Gastrocnemius medialis (tissue), 4 donors: Measurements from ENCODE around the gene HNRNPR. TPM values are rescaled to one million over a fixed set of nuclear protein-coding genes. Genes with fewer than 3 reads are reported as not detected.
A peak's percentile ranks its signal among the peaks of the same experiment; 100 is the strongest.
"Not testable (repeated sequence)": the region's sequence is repeated elsewhere in the genome, so short reads cannot be mapped to it uniquely, and the experiment has no call there.

Experiments used
- ATAC-seq, 2 donors: fragments of 150-250 bp; one replicate each; pipeline ENCODE4 v1.9.1; 2016
- DNase-seq, 2 donors: peaks; one replicate each; pipeline ENCODE4 v3.0.0-alpha.2; 2019
- H3K27ac ChIP-seq, 4 donors: fragments of 200-600 bp; sonication (generic); 1 replicate in 1 of 4; 2 replicates in 3 of 4; pipeline ENCODE4 v1.5.1; 2016 to 2018; ENCODE audit warnings: mild to moderate bottlenecking in 2 of 4, moderate library complexity in 1 of 4
- H3K27me3 ChIP-seq, 3 donors: fragments of 200-600 bp; sonication (generic) in 2 of 3; 1 replicate in 1 of 3; 2 replicates in 2 of 3; pipeline versions ENCODE4 v1.5.1 to v1.6.0; 2016 to 2019; ENCODE audit warnings: mild to moderate bottlenecking in 1 of 3, moderate library complexity in 1 of 3
- H3K36me3 ChIP-seq, 2 donors: fragments of 200-600 bp; sonication (generic) in 1 of 2; one replicate each; pipeline ENCODE4 v1.5.1; 2017 to 2018
- H3K4me1 ChIP-seq, 2 donors: fragments of 200-600 bp; sonication (generic) in 1 of 2; one replicate each; pipeline ENCODE4 v1.5.1; 2016 to 2017; ENCODE audit warnings: mild to moderate bottlenecking in 2 of 2
- H3K4me3 ChIP-seq, 4 donors: fragments of 200-600 bp; sonication (generic) in 3 of 4; 1 replicate in 1 of 4; 2 replicates in 3 of 4; pipeline ENCODE4 v1.5.1; 2016 to 2019; ENCODE audit warnings: mild to moderate bottlenecking in 2 of 4
- H3K9me3 ChIP-seq, 3 donors: fragments of 200-600 bp; sonication (generic) in 2 of 3; 1 replicate in 1 of 3; 2 replicates in 2 of 3; pipeline ENCODE4 v1.5.1; 2016 to 2019
- CTCF ChIP-seq, 5 experiments: fragments of 450-650 bp in 3 of 5; fragments of 200-600 bp in 2 of 5; sonication (generic) in 2 of 5; IDR thresholded peaks in 4 of 5; conservative IDR thresholded peaks in 1 of 5; 1 replicate in 4 of 5; 2 replicates in 1 of 5; pipeline ENCODE4 v1.5.1; 2016 to 2019; ENCODE audit warnings: antibody characterized with exemption in 5 of 5, mild to moderate bottlenecking in 3 of 5, moderate library complexity in 3 of 5
- POLR2A ChIP-seq, 2 donors: fragments of 450-650 bp; IDR thresholded peaks; one replicate each; pipeline ENCODE4 v1.6.1; 2017; ENCODE audit warnings: antibody characterized with exemption in 2 of 2, mild to moderate bottlenecking in 2 of 2, moderate library complexity in 2 of 2
- in situ Hi-C, 4 donors: fragments of 200-750 bp; cut with MboI; loops; one replicate each; pipeline versions ENCODE4 v1.15.0 to v1.8.0; 2017; ENCODE audit warnings: low sequenced_read_pairs in 4 of 4
- intact Hi-C: fragments of 100-400 bp; cut with DNase I; formaldehyde crosslinking; loops from one replicate; pipeline ENCODE4 v1.15.1; 2023; ENCODE audit warnings: low total_unique reads
- total RNA-seq, 4 donors: library from RNA; depleted of rRNA; stranded (reverse); fragments of >200 nt; gene quantifications; one replicate each; pipeline versions ENCODE4 v1.1.0 to v1.2.3, GENCODE V29; 2016

HNRNPR gene
- total RNA-seq, 4 donors from 2014 or later, result 36.5 to 56.3 (median 44.5) TPM

- TF ChIP-seq CTCF (IDR thresholded peaks at IDR 0.05 in 4 of 5, conservative IDR thresholded peaks at IDR 0.05 in 1 of 5), result no peak
- no peak for TF ChIP-seq POLR2A (IDR thresholded peaks at IDR 0.05)
- in situ Hi-C loops (no loop called here), intact Hi-C loops (no loop called here)
- ATAC-seq, result no peak
- DNase-seq, result no peak
- no peaks in the 10 kb centered on the region for H3K9me3 ChIP-seq
- no peak overlapping the region for H3K4me3 ChIP-seq
- H3K27ac ChIP-seq, result peak overlapping the region in 2 of 4 donors; percentile 22 to 50
- H3K27me3 ChIP-seq, result no peaks in the 10 kb centered on the region
- peaks cover 0 to 25% of the 10 kb centered on the region in 2 donors for H3K36me3 ChIP-seq
- peaks cover 8 to 19% of the 10 kb centered on the region in 2 donors for H3K4me1 ChIP-seq
Observed at GRCh38 chr1:23381233-23381885, 37.3 kb upstream of the HNRNPR start.

- Histone ChIP-seq H3K27ac (peak overlapping the region in 2 of 4 donors; percentile 22 to 50), H3K4me1 (peaks cover 8 to 19% of the 10 kb centered on the region in 2 donors)
- TF ChIP-seq CTCF (IDR thresholded peaks at IDR 0.05 in 4 of 5, conservative IDR thresholded peaks at IDR 0.05 in 1 of 5), result no peak
- no peak for TF ChIP-seq POLR2A (IDR thresholded peaks at IDR 0.05)
Observed at GRCh38 chr1:23380719-23381118, 36.6 kb upstream of the HNRNPR start.

GRCh38 chr1:23380236-23380635 lies 36.2 kb upstream of the HNRNPR start:
- ATAC-seq, intact Hi-C loops, DNase-seq, H3K9me3 ChIP-seq, H3K27me3 ChIP-seq, H3K4me3 ChIP-seq, in situ Hi-C loops: not testable (repeated sequence)
- H3K36me3 ChIP-seq, result peaks cover 0 to 25% of the 10 kb centered on the region in 2 donors
- H3K27ac ChIP-seq, result peak overlapping the region in 2 of 4 donors; percentile 22 to 50
- H3K4me1 ChIP-seq, result peaks cover 8 to 19% of the 10 kb centered on the region in 2 donors

More at GRCh38 chr1:23380719-23381118, 36.6 kb upstream of the HNRNPR start:
- DNase-seq (no peak), ATAC-seq (no peak)
- H3K36me3 ChIP-seq, result peaks cover 0 to 25% of the 10 kb centered on the region in 2 donors
- no peaks in the 10 kb centered on the region for H3K9me3 ChIP-seq
- in situ Hi-C loops (no loop called here), intact Hi-C loops (no loop called here)
- H3K4me3 ChIP-seq, result no peak overlapping the region
- H3K27me3 ChIP-seq, result no peaks in the 10 kb centered on the region

GRCh38 chr1:23376890-23377811 lies 33.1 kb upstream of the HNRNPR start:
- ATAC-seq, result peak; percentile 37 to 41
- in situ Hi-C loops (no loop called here), intact Hi-C loops (no loop called here)
- TF ChIP-seq POLR2A (IDR thresholded peaks at IDR 0.05) (no peak), CTCF (IDR thresholded peaks at IDR 0.05 in 4 of 5, conservative IDR thresholded peaks at IDR 0.05 in 1 of 5) (no peak)
- H3K27me3 ChIP-seq, result no peaks in the 10 kb centered on the region
- no peak overlapping the region for H3K4me3 ChIP-seq
- DNase-seq, result peak in 1 of 2 donors; percentile 51
- H3K4me1 ChIP-seq, result peaks cover 13 to 16% of the 10 kb centered on the region in 2 donors
- H3K27ac ChIP-seq, result peak overlapping the region; percentile 37 to 76 (median 56)
- no peaks in the 10 kb centered on the region for H3K9me3 ChIP-seq
- H3K36me3 ChIP-seq, result peaks cover 0 to 9% of the 10 kb centered on the region in 2 donors

GRCh38 chr1:23374079-23374735 lies 30.1 kb upstream of the HNRNPR start:
- H3K4me3 ChIP-seq, intact Hi-C loops, ATAC-seq, in situ Hi-C loops, H3K9me3 ChIP-seq, H3K36me3 ChIP-seq, H3K27me3 ChIP-seq, DNase-seq: not testable (repeated sequence)
- Histone ChIP-seq H3K4me1 (peaks cover 40 to 44% of the 10 kb centered on the region in 2 donors), H3K27ac (peak overlapping the region in 2 of 4 donors; percentile 19 to 100)
